GM12891 (cell line): Measurements from ENCODE around the gene EEF2K.
A peak's percentile ranks its signal among the peaks of the same experiment; 100 is the strongest.

Experiments
- DNase-seq: peaks from one replicate; pipeline ENCODE4 v3.0.0; 2011; ENCODE audit warnings: low spot score; ENCODE audit not compliant: insufficient read length
- FAIRE-seq: peaks from 2 replicates; lab custom pipeline; 2011; peaks lifted over from hg19 to GRCh38; lab: Jason Lieb, UNC
- PAX5 ChIP-seq: IDR thresholded peaks from 2 replicates; pipeline ENCODE4 v1.6.1; 2011; ENCODE audit warnings: low read length, moderate library complexity, mild to moderate bottlenecking; ENCODE audit not compliant: insufficient read depth, severe bottlenecking
- POLR2A ChIP-seq: IDR thresholded peaks from 2 replicates; pipeline ENCODE4 v1.6.1; 2011; ENCODE audit warnings: low read depth, low read length, control low read depth
- POLR2AphosphoS5 ChIP-seq: IDR thresholded peaks from 2 replicates; pipeline ENCODE4 v1.6.1; 2011; ENCODE audit warnings: low read depth, low read length, control low read depth
- POU2F2 ChIP-seq: IDR thresholded peaks from 2 replicates; pipeline ENCODE4 v1.6.1; 2011; ENCODE audit warnings: low read depth, mild to moderate bottlenecking, control low read depth, low read length, moderate library complexity
- SPI1 ChIP-seq: IDR thresholded peaks from 2 replicates; pipeline ENCODE4 v1.6.1; 2011; ENCODE audit warnings: low read depth, low read length, control low read depth
- TAF1 ChIP-seq: IDR thresholded peaks from 2 replicates; pipeline ENCODE4 v1.6.1; 2011; ENCODE audit warnings: low read depth, low read length, control low read depth

EEF2K gene

DNA sequence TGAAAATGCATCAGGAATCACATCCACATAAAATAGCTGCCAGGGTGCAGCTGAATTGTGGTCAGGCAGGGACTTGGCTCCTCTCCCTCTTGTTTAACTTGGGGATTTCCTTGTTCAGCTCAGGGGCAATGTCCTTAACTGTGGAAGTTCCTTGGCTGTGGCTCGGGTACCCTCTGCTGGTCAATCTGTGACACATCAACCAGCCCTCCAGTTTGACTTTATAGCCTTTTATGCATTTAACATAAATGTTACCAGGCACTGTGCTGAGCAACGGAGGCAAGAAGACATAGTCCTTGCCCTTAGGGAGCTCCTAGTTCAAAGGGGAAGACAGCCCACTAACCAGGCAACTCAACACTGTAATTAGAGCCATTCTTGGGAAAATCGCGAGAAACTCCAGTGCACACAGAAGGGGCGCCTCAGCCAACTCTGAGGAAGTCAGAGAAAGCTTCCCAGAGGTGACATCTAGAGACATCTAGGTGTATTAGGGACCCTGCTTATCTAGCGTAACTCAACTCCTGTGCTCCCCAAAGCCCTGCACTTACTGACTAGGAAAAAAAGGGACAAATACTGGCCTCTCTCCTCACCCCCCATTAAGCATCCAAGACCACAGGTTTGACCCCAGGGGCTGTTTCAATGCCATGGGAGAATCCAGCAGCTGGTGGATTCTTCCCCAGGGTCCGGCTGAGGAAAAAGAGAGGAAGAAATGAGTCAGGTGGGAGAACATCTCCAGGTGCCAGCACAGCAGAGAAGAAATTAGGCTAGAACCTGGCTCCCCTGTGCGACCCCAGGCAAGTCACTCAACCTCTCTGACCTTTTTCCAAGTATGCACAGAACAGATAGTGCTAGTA is 17.3 kb upstream of the EEF2K start:
- no peak for DNase-seq
- TF ChIP-seq POU2F2, result peak; percentile 15; the same call in 1 of the 2 replicates
- TF ChIP-seq SPI1, result no peak
- peak; percentile 78 for FAIRE-seq

DNA sequence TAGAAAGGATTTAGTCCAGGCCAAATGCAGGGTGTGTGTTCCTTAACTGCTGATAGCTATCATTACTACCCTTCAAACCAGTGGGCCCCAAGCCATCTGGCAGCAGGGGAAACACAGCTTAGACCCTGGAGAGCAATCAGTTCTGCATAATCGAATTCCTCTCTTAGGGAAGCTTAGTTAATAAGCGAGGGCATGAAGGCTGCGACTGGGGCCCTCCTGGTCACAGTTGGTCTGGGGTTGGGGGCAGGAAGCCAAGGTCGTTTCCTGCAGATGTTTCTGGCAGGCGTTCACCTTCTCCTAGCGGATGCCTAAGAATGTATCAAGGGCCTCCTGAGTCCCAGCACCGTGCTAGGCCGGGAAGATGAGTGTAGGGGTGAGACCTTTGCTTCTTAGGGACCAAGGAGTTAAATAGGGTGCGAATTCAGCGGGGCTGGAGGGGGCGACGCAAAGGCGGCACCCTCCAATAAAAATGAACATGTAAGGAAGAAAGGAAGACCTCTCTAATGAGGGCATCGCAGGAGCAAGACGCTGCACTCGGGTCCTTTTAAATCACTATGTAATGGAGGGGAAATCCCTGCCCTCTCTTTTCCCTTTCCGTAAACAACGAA is 16.5 kb upstream of the EEF2K start:
- FAIRE-seq (no peak), DNase-seq (no peak)
- no peak for TF ChIP-seq SPI1
- TF ChIP-seq PAX5, result no peak
- no peak for TF ChIP-seq POLR2AphosphoS5
- TF ChIP-seq POU2F2, result no peak
- no peak for TF ChIP-seq POLR2A
- no peak for TF ChIP-seq TAF1

DNA sequence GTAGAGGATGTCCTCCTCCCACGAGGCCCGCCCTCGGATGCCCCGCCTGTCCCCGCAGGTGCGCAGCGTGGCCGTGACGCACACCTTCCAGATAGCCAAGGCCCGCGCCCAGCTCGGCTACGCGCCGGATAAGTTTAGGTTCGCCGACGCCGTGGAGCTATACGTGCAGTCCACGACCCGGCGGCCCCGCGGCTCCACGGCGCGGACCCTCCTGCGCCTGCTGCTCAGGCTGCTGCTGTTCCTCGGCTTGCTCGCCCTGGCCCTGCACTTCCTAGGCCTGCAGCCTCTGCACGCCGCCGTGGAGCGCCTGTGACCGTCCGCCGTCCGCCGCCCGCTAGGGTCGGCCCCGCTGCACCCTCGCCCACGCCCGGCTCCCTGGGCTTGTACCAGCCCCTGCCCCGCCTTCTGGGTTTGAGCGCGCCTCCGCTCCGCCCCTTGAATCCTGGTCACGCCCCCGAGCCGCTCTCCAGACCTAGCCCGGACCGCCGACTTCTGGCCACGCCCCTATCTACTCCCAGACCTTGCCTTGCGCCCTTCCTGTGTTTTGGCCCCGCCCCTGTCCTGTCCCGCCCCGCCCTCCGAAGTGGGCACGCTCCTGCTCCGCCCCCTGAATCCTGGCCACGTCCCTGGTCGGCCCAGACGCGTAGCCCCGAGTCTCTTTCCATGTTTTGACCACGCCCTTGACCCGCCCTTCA is 15.8 kb upstream of the EEF2K start:
- TF ChIP-seq PAX5 (peak; percentile 64), POLR2AphosphoS5 (peak; percentile 39; the same call in 1 of the 2 replicates), POLR2A (no peak)
- DNase-seq, result peak; percentile 81
- no peak for FAIRE-seq

DNA sequence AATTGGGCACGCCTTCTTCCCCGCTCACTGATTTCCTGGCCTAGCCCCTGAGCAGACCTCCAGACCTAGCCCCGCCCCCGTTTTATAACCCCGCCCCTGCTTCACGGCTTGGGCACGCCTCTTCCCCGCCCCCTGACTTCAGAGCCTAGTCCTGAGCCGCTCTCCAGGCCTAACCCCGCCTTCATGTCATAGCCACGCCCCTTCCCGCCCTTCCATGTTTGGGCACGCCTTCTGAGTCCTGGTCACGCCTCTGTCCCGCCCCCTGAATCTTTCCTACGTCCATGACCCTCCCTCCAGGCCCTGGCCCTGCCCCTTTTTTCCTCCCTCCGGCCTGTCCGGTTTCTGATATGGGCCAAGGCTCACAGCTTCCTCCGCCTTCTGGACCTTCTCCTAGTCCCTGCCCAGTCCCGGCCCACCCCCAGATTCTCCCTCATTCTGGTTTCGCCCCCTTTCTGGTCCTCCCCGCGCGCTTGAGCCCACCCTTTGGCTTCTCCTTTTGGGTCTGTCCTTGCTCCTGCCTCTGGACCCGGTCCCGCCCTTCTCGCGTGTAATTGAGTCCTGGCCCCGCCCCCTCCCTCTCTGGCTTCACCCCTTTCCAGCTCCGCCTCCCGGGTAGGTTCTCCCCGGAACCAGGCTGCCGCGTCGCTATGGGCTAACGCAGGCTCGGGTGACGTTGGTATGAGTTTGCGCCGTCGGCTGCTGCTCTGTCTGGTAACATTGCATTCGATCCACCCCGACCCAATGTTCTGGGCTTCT is 15.1 kb upstream of the EEF2K start:
- DNase-seq, result peak; percentile 65
- TF ChIP-seq POLR2A (peak; percentile 58), POLR2AphosphoS5 (peak; percentile 54; the same call in 1 of the 2 replicates), POU2F2 (no peak), TAF1 (peak; percentile 59; the same call in 1 of the 2 replicates), SPI1 (no peak)
- FAIRE-seq, result peak; percentile 96

DNA sequence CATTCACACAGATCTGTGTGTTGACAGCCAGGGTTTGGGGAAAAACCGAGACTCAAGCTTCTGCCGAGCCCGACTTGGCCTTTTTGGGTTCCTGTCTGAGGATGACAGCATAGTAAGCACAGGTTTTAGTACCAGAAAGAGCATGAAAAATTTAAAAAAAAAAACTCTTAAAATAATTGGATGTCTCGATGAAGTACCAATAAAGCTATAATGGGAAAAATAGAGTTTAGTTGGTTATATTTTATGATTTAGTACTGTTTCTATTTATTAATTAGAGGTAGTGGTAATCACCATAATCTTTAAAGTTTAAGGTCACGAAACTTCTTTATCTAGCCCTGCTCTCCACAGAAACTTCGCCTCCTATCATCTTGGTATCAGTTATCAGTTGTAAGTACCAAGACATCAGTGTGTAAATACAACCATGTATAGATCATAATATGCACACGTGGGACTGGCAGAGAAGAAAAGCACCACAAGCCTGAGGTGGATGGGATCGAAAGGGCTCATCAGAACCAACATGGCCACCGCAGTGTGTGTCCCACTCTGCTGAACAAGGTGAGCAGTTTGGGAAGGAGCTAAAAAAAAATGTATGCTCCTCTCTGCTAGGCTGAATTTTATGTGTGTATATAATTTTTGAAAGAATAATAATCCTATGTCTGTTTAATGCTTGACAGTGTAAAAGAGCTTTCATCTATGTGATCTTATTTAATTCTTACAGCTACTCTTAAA is 14.4 kb upstream of the EEF2K start:
- TF ChIP-seq POLR2A (peak; percentile 38), SPI1 (no peak), POU2F2 (peak; percentile 48; the same call in 1 of the 2 replicates)
- DNase-seq (no peak), FAIRE-seq (peak; percentile 13)

DNA sequence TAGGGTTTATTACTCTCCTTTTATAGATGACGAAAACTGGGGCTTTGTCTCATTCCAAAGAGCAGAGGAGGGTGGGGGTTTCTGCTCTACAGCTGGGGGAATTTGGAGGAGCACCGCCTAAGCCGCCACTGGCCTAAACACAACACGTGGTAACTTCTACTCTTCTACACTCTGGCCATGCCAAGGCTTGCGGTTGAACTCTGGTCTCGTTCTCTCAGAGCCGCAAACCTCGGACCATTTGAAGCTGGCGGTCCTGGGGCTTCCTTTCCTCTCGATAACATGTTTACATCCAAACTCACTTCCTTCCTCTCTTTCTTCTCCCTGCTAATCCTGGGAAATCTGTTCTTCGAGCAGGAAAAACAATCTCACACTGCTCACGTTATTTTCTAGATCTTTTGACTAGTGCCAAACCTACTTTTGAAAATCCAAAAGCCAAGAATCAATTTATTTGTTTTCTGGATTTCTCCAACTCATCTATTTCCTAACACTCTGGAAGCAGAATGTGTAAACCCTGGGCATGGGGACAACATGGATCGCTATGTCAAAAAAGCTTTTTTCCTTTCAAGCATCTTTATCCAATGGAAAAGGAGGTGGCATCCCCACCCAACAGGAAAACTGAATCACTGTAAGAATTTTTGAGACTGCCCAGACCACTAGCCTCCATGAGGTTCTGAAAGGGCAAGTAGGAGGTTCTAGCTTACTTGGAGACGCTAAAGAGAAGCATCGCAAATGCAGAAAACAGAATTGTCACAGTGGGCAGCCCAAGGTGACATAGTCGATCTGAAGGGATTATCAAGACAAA is 13.6 kb upstream of the EEF2K start:
- FAIRE-seq (peak; percentile 87), DNase-seq (no peak)
- TF ChIP-seq POLR2A, result peak; percentile 39; the same call in 1 of the 2 replicates
- TF ChIP-seq TAF1, result no peak
- no peak for TF ChIP-seq PAX5
- no peak for TF ChIP-seq POLR2AphosphoS5
- peak; percentile 65 for TF ChIP-seq SPI1
- TF ChIP-seq POU2F2, result peak; percentile 55; the same call in 1 of the 2 replicates

DNA sequence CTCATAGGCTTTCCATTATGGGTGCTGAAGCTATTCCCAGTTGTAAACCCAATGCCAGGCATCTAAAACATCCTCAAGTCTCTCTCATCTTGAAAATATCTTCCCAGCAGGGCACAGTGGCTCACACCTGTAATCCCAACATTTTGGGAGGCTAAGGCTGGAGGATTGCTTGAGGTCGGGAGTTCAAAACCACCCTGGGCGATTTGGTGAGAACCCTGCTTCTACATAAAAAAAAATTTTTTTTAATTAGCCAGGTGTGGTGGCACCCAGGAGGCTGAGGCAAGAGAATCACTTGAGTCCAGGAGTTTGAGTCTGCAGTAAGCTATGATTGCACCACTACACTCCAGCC is 13.0 kb upstream of the EEF2K start:
- no peak for TF ChIP-seq POLR2AphosphoS5
- DNase-seq (no peak), FAIRE-seq (no peak)

DNA sequence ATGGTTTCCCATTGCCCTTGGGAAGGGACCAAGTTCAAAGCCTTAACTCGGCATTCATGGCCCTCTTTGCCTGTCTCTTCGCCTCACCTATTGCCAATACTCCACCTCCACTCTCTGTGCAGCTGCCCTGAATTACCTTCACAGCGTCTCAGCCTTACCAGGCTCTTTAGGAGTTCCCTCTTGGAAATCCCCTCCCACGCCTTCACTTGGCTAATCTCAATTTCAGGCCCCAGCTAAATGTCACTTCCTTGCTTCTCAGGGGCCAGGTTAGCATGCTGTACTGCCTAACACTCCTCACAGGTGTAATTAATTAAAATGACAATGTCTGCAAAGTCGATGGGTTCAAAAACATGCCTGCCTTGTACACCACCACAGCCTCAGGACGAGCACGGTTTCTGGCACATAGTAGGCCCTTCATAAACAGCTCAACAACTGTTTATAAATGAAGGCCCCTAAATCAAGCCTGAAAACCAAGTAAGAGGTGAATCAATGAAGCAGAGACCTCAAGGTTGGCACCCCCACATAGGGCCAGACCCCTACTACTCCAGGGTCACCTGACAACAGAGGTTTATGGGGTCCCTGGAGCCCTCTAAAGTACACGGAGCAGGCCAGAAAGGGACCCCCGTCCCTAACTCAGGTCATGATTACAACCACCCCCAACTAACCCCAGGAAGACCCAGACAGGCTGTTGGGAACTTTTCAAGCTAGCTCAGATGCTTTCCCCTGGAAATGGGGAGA is 11.2 kb upstream of the EEF2K start:
- TF ChIP-seq SPI1 (peak; percentile 52), POLR2AphosphoS5 (no peak)
- DNase-seq, result no peak
- no peak for FAIRE-seq

DNA sequence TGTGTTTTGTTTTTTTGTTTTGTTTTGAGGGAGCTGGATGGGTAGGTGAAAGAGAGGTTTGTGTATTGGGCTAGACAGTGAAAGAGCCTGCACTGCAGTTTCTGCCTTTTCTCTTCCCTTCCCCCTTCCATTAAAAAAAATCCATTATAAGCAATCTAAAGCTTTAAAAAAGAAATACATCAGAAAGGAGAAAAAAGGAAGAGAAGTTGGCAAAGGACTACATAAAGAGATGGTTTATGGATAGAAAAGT is 10.7 kb upstream of the EEF2K start:
- no peak for TF ChIP-seq TAF1
- TF ChIP-seq POU2F2, result no peak
- TF ChIP-seq POLR2AphosphoS5, result no peak
- TF ChIP-seq PAX5, result no peak
- TF ChIP-seq POLR2A, result no peak
- TF ChIP-seq SPI1, result no peak
- FAIRE-seq (no peak), DNase-seq (no peak)
